Stimulated activated CD4-positive, alpha-beta T cell treated with anti-CD3 and anti-CD28 coated beads, Interleukin-1b, Interleukin-23, amount 100 ng/mL, for 1 hour (primary cell): ENCODE data around the gene IRX6.

Source experiments
- DNase-seq, 2 donors: peaks; one replicate each; pipeline ENCODE4 v3.0.0-alpha.2; 2020; ENCODE audit warnings: low read depth in 2 of 2

Gene IRX6

GRCh38 chr16:55322327-55322726 is 1.7 kb upstream of the IRX6 start:
- DNase-seq = no peak

GRCh38 chr16:55324285-55325079 is 479 bp downstream of the IRX6 start:
- DNase-seq = no peak

GRCh38 chr16:55325080-55325447 is 1.1 kb downstream of the IRX6 start:
- no peak for DNase-seq

- DNase-seq = no peak
Measured at GRCh38 chr16:55325458-55326109, 1.6 kb downstream of the IRX6 start.

- DNase-seq = no peak
Measured at GRCh38 chr16:55326261-55327092, 2.5 kb downstream of the IRX6 start.

- DNase-seq = no peak
Measured at GRCh38 chr16:55328611-55329569, 4.9 kb downstream of the IRX6 start.

GRCh38 chr16:55329791-55330428 is 5.9 kb downstream of the IRX6 start:
- DNase-seq = no peak

- DNase-seq = no peak
Measured at GRCh38 chr16:55330781-55331647, 7.0 kb downstream of the IRX6 start.

GRCh38 chr16:55331648-55332185 is 7.7 kb downstream of the IRX6 start:
- DNase-seq = no peak

GRCh38 chr16:55333684-55334083 is 9.7 kb downstream of the IRX6 start:
- no peak for DNase-seq

- DNase-seq = no peak
Measured at GRCh38 chr16:55338646-55339045, 14.6 kb downstream of the IRX6 start.

- no peak for DNase-seq
Measured at GRCh38 chr16:55340445-55340844, 16.4 kb downstream of the IRX6 start.

GRCh38 chr16:55341681-55342080 is 17.7 kb downstream of the IRX6 start:
- DNase-seq = no peak

- DNase-seq = no peak
Measured at GRCh38 chr16:55346475-55346874, 22.5 kb downstream of the IRX6 start.

GRCh38 chr16:55349867-55350266 is 25.9 kb downstream of the IRX6 start:
- DNase-seq = no peak

GRCh38 chr16:55350984-55351383 is 27.0 kb downstream of the IRX6 start:
- DNase-seq = no peak

- DNase-seq = no peak
Measured at GRCh38 chr16:55351936-55352335, 27.9 kb downstream of the IRX6 start.

- DNase-seq = no peak
Measured at GRCh38 chr16:55357241-55357640, 33.2 kb downstream of the IRX6 start.

- DNase-seq = no peak
Measured at GRCh38 chr16:55359946-55360345, 35.9 kb downstream of the IRX6 start.

- no peak for DNase-seq
Measured at GRCh38 chr16:55364811-55365210, 40.8 kb downstream of the IRX6 start.
